ENCODE data around the gene PGF.
"Not testable (repeated sequence)": the region's sequence is repeated elsewhere in the genome, so short reads cannot be mapped to it uniquely, and the experiment has no call there.

PGF gene

GRCh38 chr14:74955229-74956026 lies at the start of gene PGF:
Gene PGF, minus strand, starts transcription at chr14:74955597. Its CDS starts 355 bp downstream, at chr14:74955242.
- no peak for DNase-seq (ENCODE audit: low read depth in 2 of 2)

GRCh38 chr14:75003250-75004027 lies 48.0 kb upstream of the PGF start:
- no peak for DNase-seq (ENCODE audit: low read depth in 2 of 2)

GRCh38 chr14:75002392-75003249 lies 47.2 kb upstream of the PGF start, which contains the start of gene EIF2B2:
Gene EIF2B2, plus strand, starts transcription at chr14:75002921. Its CDS starts 70 bp downstream, at chr14:75002991.
- DNase-seq (ENCODE audit: low read depth in 2 of 2) = peak; percentile 99

GRCh38 chr14:75001899-75002298 lies 46.5 kb upstream of the PGF start:
- DNase-seq (ENCODE audit: low read depth in 2 of 2) = no peak

GRCh38 chr14:75001261-75001660 lies 45.9 kb upstream of the PGF start:
- DNase-seq (ENCODE audit: low read depth in 2 of 2) = no peak

GRCh38 chr14:74995781-74996180 lies 40.4 kb upstream of the PGF start:
- DNase-seq (ENCODE audit: low read depth in 2 of 2) = not testable (repeated sequence)

- DNase-seq (ENCODE audit: low read depth in 2 of 2) = not testable (repeated sequence)
Measured at GRCh38 chr14:74994182-74994581, 38.8 kb upstream of the PGF start.

- DNase-seq (ENCODE audit: low read depth in 2 of 2) = no peak
Measured at GRCh38 chr14:74988993-74989392, 33.6 kb upstream of the PGF start.

- DNase-seq (ENCODE audit: low read depth in 2 of 2) = no peak
Measured at GRCh38 chr14:74988131-74988530, 32.7 kb upstream of the PGF start.

GRCh38 chr14:74985806-74986205 lies 30.4 kb upstream of the PGF start:
- DNase-seq (ENCODE audit: low read depth in 2 of 2) = no peak

- no peak for DNase-seq (ENCODE audit: low read depth in 2 of 2)
Measured at GRCh38 chr14:74985028-74985310, 29.6 kb upstream of the PGF start.

- no peak for DNase-seq (ENCODE audit: low read depth in 2 of 2)
Measured at GRCh38 chr14:74984236-74985027, 29.0 kb upstream of the PGF start.

GRCh38 chr14:74983343-74983742 lies 27.9 kb upstream of the PGF start:
- DNase-seq (ENCODE audit: low read depth in 2 of 2) = no peak

- no peak for DNase-seq (ENCODE audit: low read depth in 2 of 2)
Measured at GRCh38 chr14:74982661-74983060, 27.3 kb upstream of the PGF start.

- no peak for DNase-seq (ENCODE audit: low read depth in 2 of 2)
Measured at GRCh38 chr14:74981833-74982232, 26.4 kb upstream of the PGF start.

GRCh38 chr14:74981462-74981782 lies 26.0 kb upstream of the PGF start:
- DNase-seq (ENCODE audit: low read depth in 2 of 2) = no peak

- no peak for DNase-seq (ENCODE audit: low read depth in 2 of 2)
Measured at GRCh38 chr14:74980731-74981461, 25.5 kb upstream of the PGF start.

- DNase-seq (ENCODE audit: low read depth in 2 of 2) = no peak
Measured at GRCh38 chr14:74980398-74980730, 25.0 kb upstream of the PGF start.

- no peak for DNase-seq (ENCODE audit: low read depth in 2 of 2)
Measured at GRCh38 chr14:74979442-74980397, 24.3 kb upstream of the PGF start.

GRCh38 chr14:74979029-74979428 lies 23.6 kb upstream of the PGF start:
- DNase-seq (ENCODE audit: low read depth in 2 of 2) = no peak
